Type B pancreatic cell (in vitro differentiated cells): ENCODE results near the gene MAPK8IP3. TPM values are rescaled to one million over a fixed set of nuclear protein-coding genes. Genes with fewer than 3 reads are reported as not detected.

ENCODE experiments used
- DNase-seq: peaks from one replicate; pipeline ENCODE4 v3.0.0; 2021; ENCODE audit warnings: mixed read lengths; ENCODE audit not compliant: unreplicated experiment; ENCODE audit errors: extremely low spot score
- H3K27ac Mint-ChIP-seq: 2 replicates; pipeline ENCODE4 v1.8.0; 2021; ENCODE audit warnings: mild to moderate bottlenecking, mixed read lengths
- H3K27me3 Mint-ChIP-seq: 2 replicates; pipeline ENCODE4 v1.8.0; 2021; ENCODE audit warnings: mixed read lengths
- H3K36me3 Mint-ChIP-seq: 2 replicates; pipeline ENCODE4 v1.8.0; 2021; ENCODE audit warnings: mixed read lengths
- H3K4me1 Mint-ChIP-seq: one replicate; pipeline ENCODE4 v1.8.0; 2021; ENCODE audit warnings: mixed read lengths; ENCODE audit not compliant: unreplicated experiment
- H3K4me3 Mint-ChIP-seq: 2 replicates; pipeline ENCODE4 v1.8.0; 2021; ENCODE audit warnings: mild to moderate bottlenecking, mixed read lengths
- H3K9me3 Mint-ChIP-seq: 2 replicates; pipeline ENCODE4 v1.8.0; 2021; ENCODE audit warnings: mixed read lengths
- total RNA-seq: library from RNA; stranded (reverse); gene quantifications from 2 replicates; pipeline ENCODE4 v1.2.1, GENCODE V29; 2021; ENCODE audit warnings: low replicate concordance
- TF ChIP-seq, protein P1 (sequence below): fragments of 200-600 bp; sonication (generic); conservative IDR thresholded peaks from 2 replicates; pipeline ENCODE4 v1.5.0; 2021; ENCODE audit warnings: antibody characterized with exemption, mild to moderate bottlenecking

MAPK8IP3 gene
- total RNA-seq, 1 donor from 2014 or later: 97.5 TPM

DNA sequence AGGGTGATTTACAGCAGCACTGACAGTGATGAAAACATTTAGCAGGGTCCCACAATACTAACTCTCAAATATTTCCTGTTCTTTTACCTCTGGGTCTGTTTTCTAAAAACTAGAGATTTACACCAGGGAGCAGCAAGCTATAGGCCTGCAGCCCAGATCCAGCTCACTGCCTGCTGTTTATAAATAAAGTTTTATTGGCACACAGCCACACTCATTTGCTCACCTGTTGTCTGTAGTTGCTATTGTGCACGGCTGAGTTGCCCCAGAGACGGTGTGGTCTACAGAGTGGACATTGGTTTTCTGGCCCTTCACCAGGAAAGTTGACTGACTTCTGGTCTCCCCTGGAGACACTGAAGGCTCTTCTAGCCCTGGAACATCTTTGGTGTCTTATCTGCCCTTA, 44.2 kb upstream of the MAPK8IP3 start:
- H3K27ac Mint-ChIP-seq: no peak overlapping the region
- no peaks in the 10 kb centered on the region for H3K27me3 Mint-ChIP-seq
- no peaks in the 10 kb centered on the region for H3K4me1 Mint-ChIP-seq
- no peak overlapping the region for H3K4me3 Mint-ChIP-seq
- H3K36me3 Mint-ChIP-seq: peaks cover 15% of the 10 kb centered on the region
- no peaks in the 10 kb centered on the region for H3K9me3 Mint-ChIP-seq
- DNase-seq: no peak
- TF ChIP-seq, protein P1, sequence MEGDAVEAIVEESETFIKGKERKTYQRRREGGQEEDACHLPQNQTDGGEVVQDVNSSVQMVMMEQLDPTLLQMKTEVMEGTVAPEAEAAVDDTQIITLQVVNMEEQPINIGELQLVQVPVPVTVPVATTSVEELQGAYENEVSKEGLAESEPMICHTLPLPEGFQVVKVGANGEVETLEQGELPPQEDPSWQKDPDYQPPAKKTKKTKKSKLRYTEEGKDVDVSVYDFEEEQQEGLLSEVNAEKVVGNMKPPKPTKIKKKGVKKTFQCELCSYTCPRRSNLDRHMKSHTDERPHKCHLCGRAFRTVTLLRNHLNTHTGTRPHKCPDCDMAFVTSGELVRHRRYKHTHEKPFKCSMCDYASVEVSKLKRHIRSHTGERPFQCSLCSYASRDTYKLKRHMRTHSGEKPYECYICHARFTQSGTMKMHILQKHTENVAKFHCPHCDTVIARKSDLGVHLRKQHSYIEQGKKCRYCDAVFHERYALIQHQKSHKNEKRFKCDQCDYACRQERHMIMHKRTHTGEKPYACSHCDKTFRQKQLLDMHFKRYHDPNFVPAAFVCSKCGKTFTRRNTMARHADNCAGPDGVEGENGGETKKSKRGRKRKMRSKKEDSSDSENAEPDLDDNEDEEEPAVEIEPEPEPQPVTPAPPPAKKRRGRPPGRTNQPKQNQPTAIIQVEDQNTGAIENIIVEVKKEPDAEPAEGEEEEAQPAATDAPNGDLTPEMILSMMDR: no peak

DNA sequence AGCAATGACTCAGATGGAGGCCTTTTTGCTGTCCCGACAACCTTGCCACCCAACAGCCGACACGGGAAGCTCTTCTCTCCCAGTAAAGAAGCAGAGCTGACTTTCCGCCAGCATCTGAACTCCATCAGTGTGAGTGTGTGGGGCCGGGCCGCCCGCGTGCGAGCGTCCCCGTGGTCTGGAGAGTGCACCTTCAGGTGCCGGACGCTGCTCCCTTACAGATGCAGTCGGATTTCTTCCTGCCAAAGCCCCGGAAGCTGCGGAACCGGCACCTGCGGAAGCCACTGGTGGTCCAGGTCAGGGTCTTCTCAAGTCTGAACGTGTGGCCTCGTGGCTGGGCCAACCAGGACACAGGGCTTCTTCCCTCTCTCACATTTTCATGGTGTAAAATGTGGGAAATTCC, 43.5 kb upstream of the MAPK8IP3 start:
- H3K9me3 Mint-ChIP-seq: no peaks in the 10 kb centered on the region
- DNase-seq: no peak
- no peak overlapping the region for H3K27ac Mint-ChIP-seq
- H3K36me3 Mint-ChIP-seq: peaks cover 15% of the 10 kb centered on the region
- H3K4me3 Mint-ChIP-seq: no peak overlapping the region
- TF ChIP-seq, protein P1: no peak
- H3K4me1 Mint-ChIP-seq: no peaks in the 10 kb centered on the region
- H3K27me3 Mint-ChIP-seq: no peaks in the 10 kb centered on the region

DNA sequence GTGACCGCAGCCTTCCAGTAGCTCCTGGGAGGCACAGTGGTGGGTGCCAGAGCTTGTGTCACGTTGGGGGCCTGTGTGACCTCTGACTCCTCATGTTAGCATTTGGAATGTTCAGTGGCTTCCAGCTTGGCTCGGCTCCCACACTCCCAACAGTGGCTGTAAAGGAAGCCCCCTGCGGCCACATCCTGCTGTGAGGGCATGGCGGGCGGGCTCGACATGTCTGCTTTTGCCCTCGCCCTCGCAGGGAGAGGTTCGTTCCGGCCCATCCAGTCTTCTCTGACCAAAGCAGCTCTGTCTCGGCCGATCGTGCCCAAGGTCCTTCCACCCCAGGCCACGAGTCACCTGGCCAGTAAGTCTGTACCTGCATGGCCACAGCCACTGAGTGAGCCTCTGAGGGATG, 40.2 kb upstream of the MAPK8IP3 start:
- H3K9me3 Mint-ChIP-seq: no peaks in the 10 kb centered on the region
- TF ChIP-seq, protein P1: no peak
- no peak overlapping the region for H3K4me3 Mint-ChIP-seq
- no peaks in the 10 kb centered on the region for H3K27me3 Mint-ChIP-seq
- no peaks in the 10 kb centered on the region for H3K4me1 Mint-ChIP-seq
- no peak overlapping the region for H3K27ac Mint-ChIP-seq
- DNase-seq: no peak
- H3K36me3 Mint-ChIP-seq: peaks cover 18% of the 10 kb centered on the region

DNA sequence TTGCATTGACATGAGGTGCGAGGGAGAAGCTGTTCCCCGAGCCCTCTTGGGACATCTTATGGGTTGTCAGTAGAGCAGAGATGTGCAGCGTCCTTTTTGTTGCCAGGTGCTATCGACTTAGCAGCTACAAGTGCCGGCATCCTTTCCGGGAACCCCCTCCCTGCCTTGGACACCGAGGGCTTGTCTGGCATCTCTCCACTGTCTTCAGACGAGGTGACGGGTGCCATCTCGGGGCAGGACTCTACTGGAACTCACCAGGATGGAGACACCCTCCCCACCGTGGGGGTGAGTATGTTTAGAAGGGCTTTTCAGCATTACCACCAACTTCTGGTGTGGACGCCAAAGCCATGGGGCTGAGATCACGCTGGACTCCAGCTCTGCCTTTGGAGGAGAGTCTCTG, 39.7 kb upstream of the MAPK8IP3 start:
- Mint-ChIP-seq H3K4me1 (no peaks in the 10 kb centered on the region), H3K27ac (no peak overlapping the region), H3K4me3 (no peak overlapping the region), H3K36me3 (peaks cover 18% of the 10 kb centered on the region), H3K9me3 (no peaks in the 10 kb centered on the region), H3K27me3 (no peaks in the 10 kb centered on the region)
- no peak for DNase-seq
- TF ChIP-seq, protein P1: no peak

DNA sequence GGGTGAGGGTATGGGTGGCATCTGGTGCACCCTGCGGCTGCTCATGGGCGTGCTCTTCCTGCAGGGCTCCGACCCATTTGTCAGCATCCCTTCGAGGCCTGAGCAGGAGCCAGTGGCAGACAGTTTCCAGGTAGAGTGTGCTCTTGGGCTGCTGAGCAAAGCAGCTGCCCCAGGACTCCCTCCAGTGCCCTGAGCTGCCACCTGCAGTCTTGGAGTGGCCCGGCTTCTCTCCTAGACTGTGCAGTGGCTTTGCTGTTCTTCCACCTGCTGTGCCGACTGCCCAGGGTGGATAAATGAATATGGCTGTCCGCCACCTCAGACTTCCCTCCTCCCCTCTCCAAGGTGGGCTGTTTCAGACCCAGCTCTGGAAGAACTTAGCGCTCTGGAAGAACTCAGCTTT, 38.7 kb upstream of the MAPK8IP3 start:
- no peak overlapping the region for H3K4me3 Mint-ChIP-seq
- TF ChIP-seq, protein P1: no peak
- no peaks in the 10 kb centered on the region for H3K9me3 Mint-ChIP-seq
- no peak for DNase-seq
- H3K27me3 Mint-ChIP-seq: no peaks in the 10 kb centered on the region
- H3K36me3 Mint-ChIP-seq: peaks cover 26% of the 10 kb centered on the region
- H3K4me1 Mint-ChIP-seq: no peaks in the 10 kb centered on the region
- no peak overlapping the region for H3K27ac Mint-ChIP-seq

DNA sequence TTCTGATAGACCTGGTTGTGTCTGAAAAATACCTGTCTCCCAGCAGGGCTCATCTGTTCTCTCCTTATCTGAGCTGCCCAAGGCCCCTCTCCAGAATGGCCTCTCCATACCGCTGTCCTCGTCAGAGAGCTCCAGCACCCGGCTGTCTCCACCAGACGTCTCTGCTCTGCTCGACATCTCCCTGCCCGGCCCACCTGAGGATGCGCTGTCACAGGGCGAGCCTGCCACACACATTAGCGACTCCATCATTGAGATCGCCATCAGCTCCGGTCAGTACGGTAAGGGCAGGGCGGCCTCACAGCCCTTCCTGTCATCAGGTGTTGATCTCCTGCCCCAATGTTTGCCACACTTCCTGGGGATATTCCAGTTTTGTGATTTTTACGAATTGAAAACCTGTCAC, 38.1 kb upstream of the MAPK8IP3 start:
- Mint-ChIP-seq H3K27ac (no peak overlapping the region), H3K27me3 (no peaks in the 10 kb centered on the region), H3K4me3 (no peak overlapping the region), H3K4me1 (no peaks in the 10 kb centered on the region), H3K9me3 (no peaks in the 10 kb centered on the region), H3K36me3 (peaks cover 25% of the 10 kb centered on the region)
- no peak for DNase-seq
- TF ChIP-seq, protein P1: no peak
